NT2/D1 (cell line): ENCODE measurements around the gene PDAP1.
"Not testable (repeated sequence)": the region's sequence is repeated elsewhere in the genome, so short reads cannot be mapped to it uniquely, and the experiment has no call there.

Experiments used
- SUZ12 ChIP-seq: IDR thresholded peaks from 2 replicates; pipeline ENCODE4 v1.6.1; 2011; ENCODE audit not compliant: insufficient read length, insufficient read depth; ENCODE audit errors: extremely low read depth
- YY1 ChIP-seq: IDR thresholded peaks from 2 replicates; pipeline ENCODE4 v1.6.1; 2011; ENCODE audit not compliant: insufficient read length, insufficient read depth
- ZNF274 ChIP-seq: IDR thresholded peaks from 2 replicates; pipeline ENCODE4 v1.6.1; 2011; ENCODE audit warnings: mild to moderate bottlenecking, low read depth, low read length

GRCh38 chr7:99358521-99358920 lies 49.9 kb downstream of the PDAP1 start:
- TF ChIP-seq YY1, ZNF274, SUZ12: not testable (repeated sequence)
